Iris pigment epithelial cell (primary cell): Measurements from ENCODE around the gene SLC7A4.
"Not testable (repeated sequence)": the region's sequence is repeated elsewhere in the genome, so short reads cannot be mapped to it uniquely, and the experiment has no call there.

Experiments used
- DNase-seq: peaks from one replicate; pipeline ENCODE4 v3.0.0-alpha.2; 2011; ENCODE audit warnings: low read depth

The SLC7A4 gene, protein sequence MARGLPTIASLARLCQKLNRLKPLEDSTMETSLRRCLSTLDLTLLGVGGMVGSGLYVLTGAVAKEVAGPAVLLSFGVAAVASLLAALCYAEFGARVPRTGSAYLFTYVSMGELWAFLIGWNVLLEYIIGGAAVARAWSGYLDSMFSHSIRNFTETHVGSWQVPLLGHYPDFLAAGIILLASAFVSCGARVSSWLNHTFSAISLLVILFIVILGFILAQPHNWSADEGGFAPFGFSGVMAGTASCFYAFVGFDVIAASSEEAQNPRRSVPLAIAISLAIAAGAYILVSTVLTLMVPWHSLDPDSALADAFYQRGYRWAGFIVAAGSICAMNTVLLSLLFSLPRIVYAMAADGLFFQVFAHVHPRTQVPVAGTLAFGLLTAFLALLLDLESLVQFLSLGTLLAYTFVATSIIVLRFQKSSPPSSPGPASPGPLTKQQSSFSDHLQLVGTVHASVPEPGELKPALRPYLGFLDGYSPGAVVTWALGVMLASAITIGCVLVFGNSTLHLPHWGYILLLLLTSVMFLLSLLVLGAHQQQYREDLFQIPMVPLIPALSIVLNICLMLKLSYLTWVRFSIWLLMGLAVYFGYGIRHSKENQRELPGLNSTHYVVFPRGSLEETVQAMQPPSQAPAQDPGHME

GRCh38 chr22:21032037-21032867 is at the start of gene SLC7A4:
TSS of gene SLC7A4 (minus strand) at chr22:21032561. CDS start at chr22:21031812, 749 bp downstream.
- DNase-seq: no peak

- no peak for DNase-seq
Measured at GRCh38 chr22:21080435-21081137, 48.2 kb upstream of the SLC7A4 start.

GRCh38 chr22:21079493-21079892 is 47.1 kb upstream of the SLC7A4 start:
- no peak for DNase-seq

DNA sequence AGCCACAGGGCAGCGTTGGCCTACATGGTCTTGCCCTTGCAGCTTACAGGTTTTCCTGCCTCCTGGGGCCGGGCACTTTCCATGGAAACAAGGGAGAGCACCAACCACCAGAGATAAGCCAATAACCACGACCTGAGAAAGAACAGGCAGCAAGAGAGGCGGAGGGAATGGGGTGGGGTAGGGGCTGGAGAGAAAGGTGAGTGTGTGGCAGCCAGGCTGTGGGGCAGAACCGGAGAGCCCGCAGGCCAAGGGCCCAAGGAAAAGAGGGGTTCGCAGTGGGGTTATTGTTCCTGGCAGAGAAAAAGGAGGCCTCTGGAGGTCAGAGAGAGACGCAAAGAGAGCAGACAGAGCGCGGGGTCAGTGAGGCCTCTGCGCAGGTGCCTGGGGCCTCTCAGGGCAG is 46.6 kb upstream of the SLC7A4 start:
- no peak for DNase-seq

DNA sequence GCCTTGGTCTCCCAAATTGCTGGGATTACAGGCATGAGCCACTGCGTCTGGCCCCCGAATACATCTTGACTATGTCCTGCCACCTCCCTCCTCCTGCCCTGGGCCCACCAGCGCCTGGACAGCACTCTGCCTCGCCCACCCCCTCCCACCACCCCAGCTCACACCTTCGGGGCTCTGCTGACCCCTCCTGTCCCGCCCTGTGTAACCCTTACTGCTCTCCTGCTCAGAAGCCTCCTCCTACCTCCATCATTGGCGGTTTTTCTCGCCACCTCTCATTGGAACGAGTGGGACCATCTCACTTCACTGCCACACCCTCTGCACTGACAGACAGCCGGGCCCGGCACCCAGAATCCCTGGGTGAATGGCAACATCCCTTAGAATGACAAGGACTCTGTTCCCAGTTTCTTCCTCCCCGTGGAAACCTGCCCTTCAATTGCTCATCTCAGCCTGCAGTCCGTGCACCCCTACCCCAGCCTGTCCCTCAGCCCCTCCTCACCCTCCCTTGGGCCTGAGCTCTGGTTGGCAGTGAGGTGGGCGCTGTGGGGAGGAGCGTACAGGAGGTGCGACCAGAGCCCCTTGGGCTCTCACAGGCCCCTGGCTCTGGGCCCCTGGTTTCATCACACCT is 45.6 kb upstream of the SLC7A4 start:
- DNase-seq: no peak

DNA sequence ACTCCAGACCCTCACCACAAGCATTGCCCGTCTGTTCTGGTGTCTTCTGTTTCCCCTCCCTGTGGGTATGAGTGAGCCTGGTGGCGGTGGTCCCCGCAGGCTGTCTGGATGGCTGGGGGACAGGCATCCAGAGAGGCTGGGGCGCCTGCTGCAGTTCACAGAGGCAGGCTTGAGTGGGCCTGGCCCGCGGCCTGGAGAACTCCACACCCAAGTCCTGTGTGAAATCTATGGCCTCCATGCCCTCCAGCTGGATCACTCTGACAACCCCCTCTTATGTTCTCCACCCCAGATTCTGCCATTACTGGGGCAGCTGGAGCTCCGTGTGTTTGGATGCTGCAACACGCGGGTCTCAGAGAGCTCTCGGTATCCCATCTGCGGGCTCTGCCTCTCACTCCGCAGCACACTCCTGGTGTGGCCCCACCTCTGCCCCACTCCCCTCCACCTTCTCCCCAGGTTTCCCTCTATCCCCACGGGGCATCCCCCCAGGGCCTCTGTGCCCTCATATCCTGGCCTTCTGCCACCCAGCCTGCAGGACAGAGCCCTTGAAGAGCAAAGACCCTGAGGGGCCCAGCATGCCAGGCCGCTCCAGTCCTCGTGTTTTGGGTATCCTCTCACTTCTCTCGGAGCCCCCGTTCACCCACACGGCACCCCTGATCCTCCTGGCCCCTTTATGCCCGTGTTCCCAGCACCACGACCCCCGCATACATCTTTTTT is 44.7 kb upstream of the SLC7A4 start:
- DNase-seq: no peak

DNA sequence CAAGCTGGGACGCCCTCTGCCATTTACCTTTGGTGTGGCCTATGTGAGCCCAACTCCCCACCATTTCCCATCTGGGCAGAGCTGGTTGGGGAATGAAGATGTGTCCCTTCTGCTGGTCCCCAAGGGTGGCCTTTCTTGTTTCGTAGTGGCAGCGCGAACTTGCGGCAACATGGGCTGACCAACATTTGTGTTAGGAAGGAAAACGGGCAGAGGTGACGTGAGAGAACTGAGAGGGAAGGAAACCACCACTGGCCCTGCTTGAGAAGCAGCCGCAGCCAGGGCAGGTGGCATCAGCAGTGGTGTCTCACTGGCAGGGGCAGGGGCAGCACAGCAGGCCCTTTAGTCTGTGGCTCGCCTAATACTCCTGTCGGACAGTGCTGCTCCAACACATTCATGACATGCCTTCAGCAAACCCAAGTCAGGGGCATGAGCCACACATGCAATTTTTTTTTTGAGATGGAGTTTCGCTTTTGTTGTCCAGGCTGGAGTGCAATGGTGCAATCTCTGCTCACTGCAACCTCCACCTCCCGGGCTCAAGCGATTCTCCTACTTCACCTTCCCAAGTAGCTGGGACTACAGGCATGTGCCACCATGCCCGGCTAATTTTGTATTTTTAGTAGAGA is 43.3 kb upstream of the SLC7A4 start:
- no peak for DNase-seq

- DNase-seq: peak; percentile 55
Measured at GRCh38 chr22:21074102-21074715, 41.8 kb upstream of the SLC7A4 start.

GRCh38 chr22:21073482-21073881 is 41.1 kb upstream of the SLC7A4 start:
- no peak for DNase-seq

DNA sequence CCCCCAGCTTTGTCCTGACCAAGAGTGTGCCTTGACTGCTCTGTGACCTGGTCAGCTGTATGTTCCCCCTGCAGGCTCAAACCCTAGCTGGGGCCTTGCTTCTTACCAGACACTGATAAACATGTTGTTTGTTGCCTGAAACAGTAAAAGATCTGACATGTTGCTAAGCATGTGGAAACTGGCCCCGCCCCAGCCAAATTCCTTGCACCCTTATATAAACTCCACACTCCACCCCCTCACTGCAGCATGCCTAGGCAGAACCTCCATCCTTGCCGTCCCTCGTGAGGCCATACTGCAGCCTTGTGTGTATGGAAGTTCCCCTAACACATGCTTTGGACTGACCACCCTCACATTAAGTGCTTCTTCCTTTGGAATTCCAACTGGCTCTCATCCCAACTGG is 40.7 kb upstream of the SLC7A4 start:
- DNase-seq: no peak

DNA sequence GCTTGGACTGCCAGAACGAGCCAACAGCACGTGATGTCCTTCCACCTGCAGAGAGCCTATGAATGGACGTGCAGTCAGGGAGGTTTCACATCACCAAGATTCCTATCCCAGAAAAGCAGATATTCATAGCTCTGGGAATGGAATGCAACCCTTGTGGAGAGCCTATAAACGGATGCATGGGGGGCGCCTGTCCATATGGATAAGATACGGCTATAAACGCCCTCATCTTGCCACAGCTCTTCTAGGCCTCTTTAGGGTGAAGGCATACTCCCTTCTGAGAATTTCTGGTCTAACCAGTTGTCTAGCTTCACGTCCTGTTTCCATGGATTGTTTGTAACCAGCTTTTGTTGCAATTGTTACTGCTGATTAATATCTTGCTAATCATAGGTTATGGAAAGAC is 39.4 kb upstream of the SLC7A4 start:
- DNase-seq: not testable (repeated sequence)

GRCh38 chr22:21070690-21071615 is 38.6 kb upstream of the SLC7A4 start:
- no peak for DNase-seq

DNA sequence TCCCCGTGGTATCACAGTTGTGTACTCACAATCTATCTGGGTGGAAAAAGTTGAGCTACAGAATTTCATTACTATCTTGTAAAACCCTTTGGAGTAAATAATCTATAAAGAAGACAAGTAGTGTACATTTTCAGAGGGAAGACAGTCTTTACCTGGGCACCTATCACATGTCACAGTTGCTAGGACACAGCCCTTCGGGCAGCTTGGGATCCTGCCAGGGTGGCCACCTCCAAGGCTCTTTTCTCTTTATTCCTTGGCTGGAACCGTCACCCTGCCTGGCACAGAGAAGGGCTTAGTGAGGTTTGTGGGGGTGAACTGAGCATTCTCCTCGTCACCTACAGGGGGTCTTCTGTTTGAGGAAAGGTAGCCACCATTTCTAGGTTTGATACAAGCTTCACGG is 37.0 kb upstream of the SLC7A4 start:
- no peak for DNase-seq

DNA sequence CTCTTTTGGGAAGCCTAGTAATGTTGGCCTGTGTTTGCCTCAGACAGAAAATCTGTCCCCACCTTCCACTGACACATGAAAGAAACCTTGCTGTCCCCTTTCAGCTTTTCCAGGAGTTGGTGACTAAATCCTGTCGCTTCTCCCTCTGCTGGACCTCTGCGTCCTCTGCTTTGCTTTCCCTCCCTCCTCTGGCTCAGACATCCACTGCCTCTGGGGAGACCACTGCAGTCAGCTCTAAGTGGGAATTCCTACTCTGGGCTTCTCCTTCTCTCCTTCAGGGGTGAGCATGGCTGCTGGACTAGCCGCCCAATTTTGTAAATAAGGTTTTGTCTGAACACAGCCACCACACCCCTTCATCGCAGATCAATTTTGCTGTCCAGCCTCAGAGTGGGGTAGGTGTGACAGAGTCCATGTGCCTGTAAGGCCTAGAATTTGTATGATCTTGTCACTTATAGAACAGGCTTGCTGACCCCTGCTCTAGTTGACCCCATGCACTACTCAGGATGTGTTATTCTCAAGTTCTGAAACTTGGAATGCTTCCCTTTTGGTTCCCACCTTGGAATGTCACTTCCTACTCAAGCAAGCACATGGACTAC is 36.4 kb upstream of the SLC7A4 start:
- no peak for DNase-seq

DNA sequence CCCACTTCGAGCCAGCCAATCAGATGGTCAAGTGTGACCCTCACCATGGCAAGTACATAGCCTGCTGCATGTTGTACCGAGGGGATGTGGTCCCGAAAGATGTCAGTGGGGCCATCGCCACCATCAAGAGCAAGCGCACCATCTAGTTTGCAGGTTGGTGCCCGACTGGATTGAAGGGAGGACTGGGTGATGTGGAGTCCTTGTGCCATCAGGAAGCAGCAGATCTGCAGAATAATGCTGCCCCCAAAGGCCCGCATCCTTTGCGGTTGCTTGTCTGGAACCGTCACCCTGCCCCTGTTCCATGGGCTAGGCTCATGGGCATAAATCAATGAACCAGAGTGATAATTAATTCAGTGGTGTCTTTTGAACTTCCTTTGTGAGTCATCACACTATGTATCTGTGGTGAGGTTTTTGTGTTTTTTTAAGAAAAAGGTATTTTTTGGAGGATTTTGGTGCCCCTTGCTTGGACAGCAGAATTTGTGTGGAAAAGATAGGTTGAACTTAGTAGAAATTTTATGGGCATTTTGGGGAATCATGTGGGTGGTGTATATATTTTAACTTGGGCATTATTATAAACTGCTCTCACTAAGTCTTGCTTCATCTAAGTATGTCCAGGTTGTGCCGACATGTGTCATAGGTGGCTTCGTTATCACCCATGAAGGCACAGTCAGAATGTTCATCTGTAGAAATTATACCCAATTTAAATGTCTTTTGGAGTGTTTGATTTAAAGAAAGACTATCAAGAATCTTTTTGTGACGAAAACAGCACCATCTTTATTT is 35.7 kb upstream of the SLC7A4 start:
- DNase-seq: no peak

- DNase-seq: no peak
Measured at GRCh38 chr22:21067075-21067900, 34.9 kb upstream of the SLC7A4 start.
